Activated CD4-positive, alpha-beta T cell treated with anti-CD3 and anti-CD28 coated beads for 1 hour (primary cell): ENCODE results near the gene TRAPPC13.

Experiments used
- DNase-seq: peaks from one replicate; pipeline ENCODE4 v3.0.0-alpha.2; 2020

Gene TRAPPC13

DNA sequence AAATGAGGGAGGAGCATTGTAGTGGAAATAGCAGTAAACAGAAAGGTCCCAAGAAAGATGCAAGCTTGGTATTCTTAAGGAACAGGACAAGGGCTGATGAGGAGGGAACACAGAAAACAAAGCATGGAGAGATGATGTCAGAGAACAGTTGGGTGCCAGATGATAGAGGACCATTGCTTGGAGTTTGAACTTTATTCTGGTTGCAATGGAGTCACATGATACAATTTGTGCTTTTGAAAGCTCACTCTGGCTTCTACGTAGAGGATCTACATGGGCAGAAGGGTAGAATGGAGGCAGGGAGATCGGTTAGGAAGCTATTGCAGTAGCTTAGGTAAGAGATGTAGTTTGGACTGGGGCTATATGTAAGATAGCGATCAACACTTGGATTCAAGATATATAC lies 57.3 kb downstream of the TRAPPC13 start:
- no peak for DNase-seq

DNA sequence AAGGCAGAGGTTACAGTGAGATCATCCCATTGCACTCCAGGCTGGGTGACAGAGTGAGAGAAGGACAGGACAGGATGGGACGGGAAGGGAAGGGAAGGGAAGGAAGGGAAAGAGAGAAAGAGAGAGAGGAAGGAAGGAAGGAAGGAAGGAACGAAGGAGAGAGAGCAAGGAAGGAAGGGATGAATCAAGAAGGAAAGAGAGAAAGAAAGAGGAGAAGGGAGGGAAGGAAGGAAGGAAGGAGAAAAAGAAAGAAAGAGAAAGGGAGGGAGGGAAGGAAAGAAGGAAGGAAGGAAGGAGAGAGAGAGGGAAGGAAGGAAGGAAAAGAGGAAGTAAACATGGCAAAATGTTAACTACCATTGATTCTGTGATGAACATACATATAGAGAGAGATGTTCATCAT lies 68.3 kb downstream of the TRAPPC13 start:
- no peak for DNase-seq

- no peak for DNase-seq
Observed at GRCh38 chr5:65695162-65695755, 70.4 kb downstream of the TRAPPC13 start.

DNA sequence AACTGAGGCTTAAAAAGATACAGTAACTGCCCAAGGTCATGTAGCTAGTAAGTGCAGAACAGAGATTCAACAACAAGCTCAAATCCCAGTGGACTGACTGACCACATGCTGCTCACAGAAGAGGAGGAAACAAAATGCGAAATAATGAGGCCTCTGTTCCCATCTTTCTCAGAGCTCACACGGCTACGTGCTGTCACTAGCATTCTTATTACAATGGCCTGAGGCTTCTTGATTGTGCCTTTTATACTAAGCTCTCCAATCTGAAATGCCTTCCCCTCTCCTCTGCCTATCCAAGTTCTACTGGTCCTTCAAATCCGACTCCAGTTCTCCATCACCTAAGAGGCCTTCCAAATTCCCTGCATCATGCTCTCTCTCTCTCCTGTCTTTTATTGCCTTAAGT lies 71.1 kb downstream of the TRAPPC13 start:
- DNase-seq: no peak

- no peak for DNase-seq
Observed at GRCh38 chr5:65696892-65697291, 72.1 kb downstream of the TRAPPC13 start.

- no peak for DNase-seq
Observed at GRCh38 chr5:65699338-65699737, 74.5 kb downstream of the TRAPPC13 start.

GRCh38 chr5:65702036-65702435 lies 77.2 kb downstream of the TRAPPC13 start:
- DNase-seq: no peak

- DNase-seq: no peak
Observed at GRCh38 chr5:65704621-65705239, 79.9 kb downstream of the TRAPPC13 start.

GRCh38 chr5:65707663-65708062 lies 82.8 kb downstream of the TRAPPC13 start:
- DNase-seq: no peak

DNA sequence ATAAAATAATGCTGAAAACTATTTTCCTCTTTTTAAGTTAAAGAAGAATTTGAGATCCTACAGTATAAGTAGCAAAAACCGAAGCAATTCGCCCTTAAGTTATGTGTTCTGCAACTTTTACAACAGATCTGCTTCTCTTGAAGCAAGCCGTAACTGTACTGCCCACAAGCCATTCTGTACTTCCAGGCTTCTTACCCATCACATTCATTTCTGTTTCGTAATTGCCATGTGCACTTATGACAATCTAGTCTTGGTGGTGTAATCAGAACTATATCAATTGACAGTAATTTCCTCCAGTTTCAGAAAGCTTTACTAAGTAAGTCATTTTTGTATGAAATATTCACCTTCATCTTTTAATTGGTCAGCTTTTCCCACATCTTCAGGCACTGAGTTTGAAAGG lies 83.3 kb downstream of the TRAPPC13 start:
- DNase-seq: no peak
